HG03159 (cell line): ENCODE results near the gene RET.

Experiments used
- ATAC-seq: cut with Tn5 transposase; IDR thresholded peaks from one replicate; pipeline ENCODE4 v1.9.1; 2021; ENCODE audit warnings: mild to moderate bottlenecking, moderate library complexity; ENCODE audit not compliant: unreplicated experiment

Gene RET

GRCh38 chr10:43076876-43077420 lies at the start of gene RET:
Gene RET, plus strand, starts transcription at chr10:43077069. Its CDS starts 190 bp downstream, at chr10:43077259.
- no peak for ATAC-seq

- ATAC-seq = no peak
These were observed 49.4 kb upstream of the RET start for GRCh38 chr10:43027331-43027955.

GRCh38 chr10:43028143-43028542 lies 48.7 kb upstream of the RET start:
- no peak for ATAC-seq

- no peak for ATAC-seq
These were observed 47.8 kb upstream of the RET start for GRCh38 chr10:43029043-43029442.

GRCh38 chr10:43032613-43033012 lies 44.3 kb upstream of the RET start:
- no peak for ATAC-seq

GRCh38 chr10:43035800-43036199 lies 41.1 kb upstream of the RET start:
- no peak for ATAC-seq

GRCh38 chr10:43036481-43037428 lies 40.1 kb upstream of the RET start:
- no peak for ATAC-seq

GRCh38 chr10:43037440-43037839 lies 39.4 kb upstream of the RET start:
- ATAC-seq = no peak

- no peak for ATAC-seq
These were observed 38.7 kb upstream of the RET start for GRCh38 chr10:43037942-43038782.

- ATAC-seq = no peak
These were observed 37.9 kb upstream of the RET start for GRCh38 chr10:43038783-43039623.

GRCh38 chr10:43039624-43040481 lies 37.0 kb upstream of the RET start:
- ATAC-seq = no peak

GRCh38 chr10:43040482-43041256 lies 36.2 kb upstream of the RET start:
- ATAC-seq = no peak

- no peak for ATAC-seq
These were observed 35.2 kb upstream of the RET start for GRCh38 chr10:43041422-43042342.

- ATAC-seq = no peak
These were observed 34.1 kb upstream of the RET start for GRCh38 chr10:43042503-43043341.

GRCh38 chr10:43043342-43043772 lies 33.5 kb upstream of the RET start:
- ATAC-seq = no peak

- no peak for ATAC-seq
These were observed 33.0 kb upstream of the RET start for GRCh38 chr10:43043773-43044447.
